H7 (cell line): ENCODE results near the gene SYNDIG1. TPM values are rescaled to one million over a fixed set of nuclear protein-coding genes. Genes with fewer than 3 reads are reported as not detected.

ENCODE experiments used
- DNase-seq: peaks from one replicate; pipeline ENCODE4 v3.0.0; 2012
- H3K27me3 ChIP-seq: 2 replicates; pipeline ENCODE4 v1.6.0; 2011; ENCODE audit warnings: mild to moderate bottlenecking, low read length; ENCODE audit not compliant: control insufficient read depth, insufficient read depth
- H3K36me3 ChIP-seq: replicated peaks from 2 replicates; pipeline ENCODE4 v1.5.1; 2011; ENCODE audit warnings: low read length; ENCODE audit not compliant: control insufficient read depth, insufficient read depth
- H3K4me3 ChIP-seq: 2 replicates; pipeline ENCODE4 v1.5.1; 2011; ENCODE audit warnings: low read depth, mild to moderate bottlenecking, control low read depth, low read length, moderate library complexity; ENCODE audit not compliant: insufficient read depth
- total RNA-seq: library from RNA; depleted of rRNA; stranded (reverse); fragments of >200 nt; shearing (Covaris generic); gene quantifications from 2 replicates; pipeline ENCODE4 v1.2.3, GENCODE V29; 2014

The SYNDIG1 gene
- total RNA-seq, 1 experiment from 2014 or later = 9.2 TPM

DNA sequence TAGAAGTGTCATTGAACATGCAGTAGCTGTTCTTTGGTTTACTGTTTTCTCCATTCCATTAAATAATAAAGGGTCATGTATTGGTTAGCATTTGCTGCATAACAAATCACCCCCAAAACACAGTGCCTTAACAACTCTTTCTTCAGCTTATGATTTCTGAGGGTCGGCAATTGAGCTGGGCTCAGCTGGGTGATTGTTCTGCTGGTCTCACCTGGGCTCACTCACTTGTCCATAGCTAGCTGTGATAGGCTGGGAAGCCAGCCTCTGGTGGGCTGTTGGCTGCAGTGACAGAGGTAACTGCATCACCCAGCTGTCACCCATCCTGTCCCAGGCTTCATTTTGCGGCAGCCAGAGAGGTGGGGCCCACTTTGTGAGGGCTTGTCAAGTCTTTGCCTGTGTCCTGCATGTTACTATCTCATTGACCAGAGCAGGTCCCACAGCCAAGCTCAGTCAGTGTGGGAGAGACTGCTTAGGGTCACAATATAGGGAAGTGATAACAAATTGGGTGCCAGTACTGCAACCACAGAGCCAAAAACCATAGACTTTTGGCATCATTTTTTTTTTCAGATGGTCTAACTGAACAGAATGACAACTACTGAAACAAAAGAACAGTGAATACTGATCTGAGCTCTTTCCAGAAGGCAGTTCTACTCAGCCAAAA, 76.9 kb downstream of the SYNDIG1 start:
- DNase-seq = no peak
- H3K36me3 ChIP-seq = no peaks in the 10 kb centered on the region
- H3K27me3 ChIP-seq = no peaks in the 10 kb centered on the region
- H3K4me3 ChIP-seq = no peak overlapping the region

DNA sequence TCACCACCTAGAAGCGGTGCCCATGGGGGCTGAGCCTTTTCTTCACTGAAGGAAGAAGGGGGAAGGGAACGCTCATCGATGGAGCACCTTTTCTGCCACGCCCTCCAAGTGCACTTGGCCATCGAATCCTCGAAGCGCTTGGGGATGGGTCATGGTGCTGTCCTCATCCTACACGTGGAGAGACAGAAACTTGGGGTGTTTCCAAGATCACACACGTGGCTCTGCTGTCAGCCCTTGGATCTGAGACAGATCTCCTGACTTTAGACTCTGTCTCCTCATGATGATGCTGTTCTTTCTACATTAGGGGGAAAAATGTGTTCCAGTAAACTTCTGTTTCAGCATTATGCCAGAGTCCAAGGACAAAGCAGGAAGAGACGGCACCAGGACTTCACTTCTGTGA, 78.5 kb downstream of the SYNDIG1 start:
- H3K27me3 ChIP-seq = no peaks in the 10 kb centered on the region
- no peaks in the 10 kb centered on the region for H3K36me3 ChIP-seq
- no peak for DNase-seq
- H3K4me3 ChIP-seq = no peak overlapping the region

DNA sequence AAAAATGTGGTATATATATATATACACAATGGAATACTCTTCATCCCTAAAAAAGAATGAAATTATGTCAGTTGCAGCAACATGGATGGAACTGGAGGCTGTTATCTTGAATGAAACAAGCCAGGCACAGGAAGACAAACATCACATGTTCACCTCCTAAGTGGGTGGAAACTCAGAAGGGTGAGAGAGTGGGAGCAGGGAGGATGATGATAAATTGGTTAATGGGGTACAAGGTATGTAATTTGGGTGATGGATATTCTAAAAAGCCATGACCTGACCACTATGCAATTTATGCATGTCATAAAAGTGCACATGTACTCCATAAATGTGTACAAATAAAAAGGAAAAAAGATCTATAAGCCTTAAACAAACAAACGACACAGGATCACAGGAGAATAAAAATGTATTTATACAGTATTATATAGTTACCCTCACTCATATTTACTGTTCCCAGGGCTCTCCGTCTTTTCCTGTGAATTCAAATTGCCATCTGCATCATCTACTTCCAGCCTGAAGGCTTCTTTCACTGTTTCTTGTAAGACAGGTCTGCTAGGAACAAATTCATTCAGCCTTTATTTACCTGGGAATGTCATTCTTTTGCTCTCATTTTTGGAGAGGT, 89.8 kb downstream of the SYNDIG1 start:
- no peaks in the 10 kb centered on the region for H3K36me3 ChIP-seq
- no peaks in the 10 kb centered on the region for H3K27me3 ChIP-seq
- DNase-seq = no peak
- no peak overlapping the region for H3K4me3 ChIP-seq

DNA sequence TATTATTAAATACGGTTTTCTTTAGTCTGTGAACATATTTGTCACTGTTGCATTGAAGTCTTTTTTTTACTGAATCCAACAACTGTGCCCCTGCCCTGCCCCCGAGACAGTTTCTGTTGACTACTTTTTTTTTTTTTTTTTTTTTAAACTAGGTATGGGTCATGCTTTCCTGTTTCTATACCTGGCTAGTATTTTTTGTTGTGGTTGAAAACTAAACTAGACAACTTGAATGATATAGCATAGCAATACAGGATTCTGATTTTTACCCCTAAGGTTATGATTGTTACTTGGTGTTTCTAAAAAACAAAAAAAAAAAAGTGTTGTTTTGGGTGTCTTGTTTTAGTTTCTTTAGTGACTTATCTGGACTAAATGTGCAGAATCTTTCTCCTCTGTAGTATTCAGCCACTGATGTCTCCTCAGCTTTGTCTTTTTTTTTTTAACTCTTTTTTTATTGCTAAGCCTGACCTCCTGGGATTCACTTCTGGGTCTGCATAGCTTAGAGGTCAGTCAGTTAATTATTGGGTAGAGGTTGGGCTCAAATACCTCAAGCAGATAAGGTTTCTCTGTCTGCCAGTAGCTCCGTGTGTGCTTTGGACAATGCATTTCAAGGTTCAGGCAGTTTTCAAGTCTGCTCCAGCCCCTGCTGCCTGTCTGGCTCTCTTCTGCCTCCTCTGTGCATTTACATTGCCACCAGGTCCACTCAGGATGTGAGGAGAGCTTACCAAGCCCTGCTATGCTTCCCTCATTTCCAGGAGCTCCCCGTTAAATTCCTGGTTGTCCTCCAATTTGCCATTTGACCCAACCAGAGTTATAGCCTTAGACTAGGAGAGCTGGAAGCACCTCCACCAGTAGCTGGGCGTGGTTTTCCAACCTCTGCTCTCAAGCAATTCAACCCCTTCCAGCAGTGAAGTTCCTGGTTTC, 91.4 kb downstream of the SYNDIG1 start:
- no peak for DNase-seq
- Histone ChIP-seq H3K27me3 (no peaks in the 10 kb centered on the region), H3K36me3 (no peaks in the 10 kb centered on the region), H3K4me3 (no peak overlapping the region)

DNA sequence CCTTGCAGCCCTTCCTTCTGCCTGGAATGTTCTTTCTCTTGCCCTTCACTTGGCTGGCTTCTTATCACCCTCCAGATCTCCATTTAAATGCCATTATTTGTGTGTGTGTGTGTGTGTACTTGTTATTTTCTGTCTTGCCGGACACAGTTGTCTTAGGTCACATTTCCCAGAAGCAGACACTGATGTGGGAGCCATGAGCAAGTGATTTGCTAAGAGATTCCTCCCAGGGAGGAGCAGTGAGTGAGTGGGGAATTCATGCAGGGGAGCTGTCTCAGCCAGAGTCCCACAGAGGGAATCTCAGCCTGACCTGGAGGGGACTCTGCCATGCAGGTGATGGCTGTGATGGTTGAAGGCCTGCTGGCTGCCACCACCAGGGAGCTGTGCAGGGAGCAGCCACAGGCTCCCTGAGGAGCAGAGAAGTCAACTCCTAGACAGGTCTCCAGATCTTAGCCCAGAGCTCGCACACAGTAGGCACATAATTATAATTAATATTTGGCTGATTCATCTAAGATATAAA, 96.5 kb downstream of the SYNDIG1 start:
- H3K36me3 ChIP-seq = no peaks in the 10 kb centered on the region
- DNase-seq = no peak
- no peaks in the 10 kb centered on the region for H3K27me3 ChIP-seq
- H3K4me3 ChIP-seq = no peak overlapping the region

DNA sequence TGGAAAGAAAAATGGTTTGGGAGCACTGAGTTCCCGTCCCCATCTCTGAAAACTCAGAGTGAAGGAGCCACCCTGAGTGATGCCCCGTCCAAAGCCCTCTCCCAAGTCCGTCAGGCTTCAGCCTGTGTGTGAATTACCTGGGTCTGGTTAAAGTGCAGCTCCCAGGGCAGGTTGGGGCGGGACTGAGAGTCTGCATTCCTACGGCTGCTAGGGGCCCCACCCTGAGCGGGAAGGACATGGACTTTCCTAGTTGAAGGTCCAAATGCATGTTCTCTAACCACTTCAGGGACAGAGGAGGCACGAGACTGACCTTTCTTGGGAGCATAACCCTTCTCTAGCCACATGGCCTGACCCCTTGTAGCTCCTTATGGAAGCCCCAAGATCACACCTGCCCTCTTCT, 97.2 kb downstream of the SYNDIG1 start:
- Histone ChIP-seq H3K27me3 (no peaks in the 10 kb centered on the region), H3K36me3 (no peaks in the 10 kb centered on the region), H3K4me3 (no peak overlapping the region)
- DNase-seq = no peak

DNA sequence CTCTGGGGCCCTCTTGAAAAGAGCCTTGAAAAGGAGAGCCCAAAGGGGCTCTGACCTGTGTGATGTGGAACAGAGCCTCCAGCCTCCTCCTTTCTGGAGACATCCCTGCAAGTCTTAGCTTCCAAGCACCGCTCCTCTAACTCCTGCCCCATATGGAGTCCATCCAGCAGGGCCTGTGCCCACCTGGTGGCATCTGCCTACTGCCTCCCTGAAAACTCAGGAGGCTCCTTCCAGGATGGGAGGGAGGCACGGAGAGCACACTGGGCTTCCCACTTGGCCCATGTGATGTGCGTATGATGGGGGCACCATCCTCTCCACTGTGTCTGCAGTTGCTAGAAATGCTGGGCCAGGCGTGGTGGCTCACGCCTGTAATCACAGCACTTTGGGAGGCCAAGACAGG, 98.1 kb downstream of the SYNDIG1 start:
- no peak for DNase-seq
- no peak overlapping the region for H3K4me3 ChIP-seq
- no peaks in the 10 kb centered on the region for H3K27me3 ChIP-seq
- H3K36me3 ChIP-seq = no peaks in the 10 kb centered on the region

DNA sequence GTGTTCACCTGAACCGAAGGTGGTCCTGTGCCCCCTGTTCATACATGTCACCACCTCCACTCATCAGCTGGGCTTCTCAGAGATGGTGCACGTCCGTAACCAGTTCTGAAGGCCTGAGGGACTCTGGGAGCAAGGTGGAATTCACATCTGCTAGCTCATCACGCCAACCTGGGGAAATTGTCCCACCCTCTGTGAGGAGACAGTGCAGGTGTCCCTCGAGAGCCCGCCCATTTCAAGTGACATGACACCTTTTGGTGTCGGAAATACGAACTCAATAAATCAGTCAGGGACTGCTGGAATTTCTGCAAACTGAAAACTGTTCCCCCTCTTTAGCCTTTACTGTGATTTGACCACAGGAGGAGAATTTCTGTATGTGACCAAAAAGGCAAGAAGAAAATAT, 99.4 kb downstream of the SYNDIG1 start:
- H3K4me3 ChIP-seq = no peak overlapping the region
- no peaks in the 10 kb centered on the region for H3K36me3 ChIP-seq
- no peaks in the 10 kb centered on the region for H3K27me3 ChIP-seq
- no peak for DNase-seq

DNA sequence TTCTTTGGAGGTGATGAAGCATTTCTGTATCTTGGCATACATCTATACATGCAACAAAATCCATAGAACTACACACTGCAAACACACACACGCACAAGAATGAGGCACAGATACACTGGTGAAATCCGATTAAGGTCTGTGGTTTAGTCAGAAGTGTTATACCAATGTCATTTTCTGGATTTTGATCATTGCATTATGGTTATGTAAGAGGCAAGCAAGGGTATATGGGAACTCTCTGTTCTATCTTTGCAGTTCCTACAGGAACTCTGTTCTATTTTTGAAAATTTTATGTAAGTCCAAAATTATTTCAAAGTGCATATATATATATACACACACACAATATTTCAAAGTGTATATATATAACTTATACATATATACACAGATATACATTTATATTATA, 101.7 kb downstream of the SYNDIG1 start:
- no peaks in the 10 kb centered on the region for H3K27me3 ChIP-seq
- H3K4me3 ChIP-seq = no peak overlapping the region
- no peaks in the 10 kb centered on the region for H3K36me3 ChIP-seq
- DNase-seq = no peak

DNA sequence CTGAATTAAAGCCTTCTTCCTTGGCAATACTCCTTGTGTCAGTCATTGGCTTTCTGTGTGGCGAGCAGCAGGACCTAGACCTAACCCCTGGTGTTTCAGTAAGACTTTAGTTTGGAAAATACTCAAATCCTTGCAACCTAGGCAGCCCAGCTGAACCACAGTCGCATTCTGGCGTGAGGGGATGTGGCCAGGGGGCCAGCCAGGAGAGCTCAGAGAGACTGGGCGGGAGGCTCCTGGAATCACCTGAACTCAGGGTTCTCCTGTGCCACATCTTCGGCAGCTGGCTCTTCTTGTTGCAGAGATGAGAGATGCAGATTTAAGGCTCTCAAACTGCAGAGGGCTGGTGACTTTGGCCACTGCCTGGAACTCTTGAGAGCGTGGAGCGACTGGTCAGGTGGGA, 102.7 kb downstream of the SYNDIG1 start:
- H3K36me3 ChIP-seq = no peaks in the 10 kb centered on the region
- no peak for DNase-seq
- H3K27me3 ChIP-seq = no peaks in the 10 kb centered on the region
- H3K4me3 ChIP-seq = no peak overlapping the region

DNA sequence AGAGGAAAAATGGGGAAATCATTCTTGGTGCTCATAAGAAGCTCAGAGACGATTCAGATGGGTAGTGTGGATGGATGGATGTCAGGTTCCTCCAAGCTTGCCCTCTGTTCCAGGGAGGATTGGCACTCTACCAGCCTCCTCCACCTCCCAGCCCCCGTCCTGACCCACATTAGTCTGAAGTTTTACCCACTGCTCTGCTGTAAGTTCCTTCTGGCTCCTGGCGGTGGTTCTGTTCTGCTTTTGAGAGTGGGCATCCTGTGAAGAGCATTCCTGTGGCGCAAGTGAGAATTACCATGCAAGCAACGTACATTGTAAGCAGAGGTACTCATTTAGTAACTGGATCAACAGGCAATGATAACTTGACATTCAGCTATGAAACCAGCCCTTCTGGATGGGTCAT, 103.4 kb downstream of the SYNDIG1 start:
- H3K27me3 ChIP-seq = no peaks in the 10 kb centered on the region
- H3K4me3 ChIP-seq = no peak overlapping the region
- H3K36me3 ChIP-seq = no peaks in the 10 kb centered on the region
- no peak for DNase-seq

DNA sequence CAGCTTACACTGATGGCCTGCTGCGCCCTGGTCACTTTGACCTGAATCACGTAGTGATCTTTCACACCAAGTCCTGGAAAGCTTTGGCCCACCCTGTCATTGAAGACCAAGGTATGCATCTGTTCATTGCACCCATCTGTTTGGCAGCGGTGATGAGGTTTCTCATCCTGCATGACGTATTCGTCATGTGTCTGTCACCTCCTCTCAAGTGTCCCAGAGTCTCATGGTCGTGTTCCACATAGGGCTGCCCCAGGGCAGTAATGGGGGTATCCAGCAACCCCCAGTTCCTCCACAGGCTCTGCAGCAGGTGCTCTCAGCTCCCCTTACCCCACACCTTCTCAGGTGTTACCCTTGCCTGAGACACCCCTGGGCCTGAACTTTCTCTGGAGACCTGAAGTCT, 104.1 kb downstream of the SYNDIG1 start:
- Histone ChIP-seq H3K4me3 (no peak overlapping the region), H3K27me3 (no peaks in the 10 kb centered on the region), H3K36me3 (no peaks in the 10 kb centered on the region)
- no peak for DNase-seq

DNA sequence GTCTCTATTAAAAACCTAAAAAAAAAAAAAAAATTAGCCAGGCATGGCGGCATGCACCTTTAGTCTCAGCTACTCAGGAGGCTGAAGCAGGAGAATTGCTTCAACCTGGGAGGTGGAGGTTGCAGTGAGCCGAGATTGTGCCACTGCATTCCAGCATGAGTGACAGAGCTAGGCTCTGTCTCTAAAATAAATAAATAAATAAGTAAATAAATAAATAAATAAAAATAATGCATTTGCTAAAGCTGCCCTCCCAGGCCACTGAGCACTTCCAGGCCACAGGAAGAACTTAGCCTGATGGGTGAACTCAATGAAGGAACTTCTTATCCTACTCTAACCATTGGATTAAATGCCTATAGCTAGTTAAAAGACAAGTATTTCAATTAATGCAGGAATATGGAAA, 104.9 kb downstream of the SYNDIG1 start:
- Histone ChIP-seq H3K4me3 (no peak overlapping the region), H3K36me3 (no peaks in the 10 kb centered on the region), H3K27me3 (no peaks in the 10 kb centered on the region)
- DNase-seq = no peak

DNA sequence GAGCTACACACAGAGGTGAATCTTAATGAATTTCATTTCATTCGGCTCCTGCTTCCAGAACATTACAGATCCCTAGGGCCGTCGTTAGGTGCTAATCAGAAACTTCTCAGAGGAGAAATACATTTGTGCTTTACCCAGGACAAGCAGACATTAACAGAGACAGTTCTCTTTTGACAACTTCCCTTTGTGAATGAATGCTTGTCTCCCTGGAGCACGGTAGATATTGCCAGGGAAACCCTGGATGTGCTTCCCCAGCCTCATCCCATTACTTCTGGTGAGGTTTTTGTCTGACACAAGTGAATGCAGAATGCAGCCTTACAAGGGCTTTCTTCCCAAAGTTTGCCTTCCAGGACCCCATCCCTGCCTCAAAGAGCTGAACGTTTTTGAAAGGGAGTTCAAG, 105.4 kb downstream of the SYNDIG1 start:
- no peaks in the 10 kb centered on the region for H3K27me3 ChIP-seq
- no peaks in the 10 kb centered on the region for H3K36me3 ChIP-seq
- no peak for DNase-seq
- H3K4me3 ChIP-seq = no peak overlapping the region

DNA sequence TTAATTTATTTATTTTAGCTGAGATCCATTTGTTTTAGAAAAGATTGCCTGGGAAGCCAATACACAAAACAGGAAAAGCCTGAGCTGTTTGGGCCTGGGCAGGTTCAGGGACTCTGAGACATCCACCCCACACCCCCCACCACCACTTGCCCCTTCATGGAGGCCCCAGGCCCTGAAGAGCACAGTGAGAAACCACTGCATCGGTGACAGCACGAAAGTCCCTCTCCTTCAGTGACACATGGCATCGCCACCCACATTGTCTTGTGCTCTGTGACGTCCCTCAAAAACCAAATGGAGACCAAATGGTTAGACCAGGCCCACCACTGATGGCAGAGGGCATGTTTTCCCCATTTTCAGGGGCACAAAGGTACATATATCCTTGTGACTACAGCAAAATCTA, 106.4 kb downstream of the SYNDIG1 start:
- Histone ChIP-seq H3K27me3 (no peaks in the 10 kb centered on the region), H3K36me3 (no peaks in the 10 kb centered on the region), H3K4me3 (no peak overlapping the region)
- no peak for DNase-seq
